Limb (tissue), 2 donors: ENCODE measurements around the gene EMP2.
"Not testable (repeated sequence)": the region's sequence is repeated elsewhere in the genome, so short reads cannot be mapped to it uniquely, and the experiment has no call there.

Experiments
- DNase-seq, 2 donors: peaks; one replicate each; pipeline ENCODE4 v3.0.0-alpha.2; 2016; ENCODE audit errors: extremely low spot score in 2 of 2

The EMP2 gene

DNA sequence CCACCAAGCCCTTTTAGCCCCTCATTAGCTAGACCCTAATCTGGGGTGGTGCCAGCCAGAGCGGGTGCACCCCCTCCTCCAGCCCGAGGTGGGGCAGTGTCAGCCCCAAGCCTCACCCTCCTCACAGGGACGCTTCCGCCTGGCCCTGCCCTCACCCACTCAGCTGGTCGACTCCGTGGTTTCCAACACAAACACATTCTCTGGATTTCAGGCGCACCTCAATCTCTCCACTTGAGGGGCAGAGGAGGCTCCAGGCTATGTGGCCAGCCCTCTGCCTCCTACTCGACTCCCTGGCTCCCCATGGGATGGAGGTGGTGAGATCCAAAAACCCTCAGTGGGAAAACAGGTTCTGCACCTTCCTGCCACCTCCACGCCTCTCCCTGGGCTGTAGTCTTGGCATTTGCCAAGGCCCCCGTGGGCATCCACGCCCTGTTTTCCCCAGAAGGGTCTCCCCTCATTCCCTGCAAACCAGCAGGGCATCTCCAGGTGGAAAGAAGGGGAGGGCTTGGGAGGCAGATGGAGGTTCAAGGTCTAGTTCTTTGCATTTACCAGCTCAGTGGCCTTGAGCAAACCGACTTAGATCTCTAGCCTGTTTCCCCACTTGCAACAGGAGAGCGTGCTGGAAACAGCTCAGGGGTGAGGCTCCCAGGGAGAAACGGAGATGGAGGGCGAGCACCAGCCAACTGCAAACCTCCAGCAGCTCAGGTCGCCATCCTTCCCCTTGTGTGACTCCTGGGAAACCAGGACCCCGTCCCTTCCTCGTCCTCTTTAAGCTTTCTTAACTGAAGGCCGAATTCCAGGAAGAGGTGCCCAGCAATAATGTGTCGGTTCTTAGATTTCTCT, 1.7 kb downstream of the EMP2 start:
- peak in 1 of 2 donors; percentile 36 for DNase-seq

DNA sequence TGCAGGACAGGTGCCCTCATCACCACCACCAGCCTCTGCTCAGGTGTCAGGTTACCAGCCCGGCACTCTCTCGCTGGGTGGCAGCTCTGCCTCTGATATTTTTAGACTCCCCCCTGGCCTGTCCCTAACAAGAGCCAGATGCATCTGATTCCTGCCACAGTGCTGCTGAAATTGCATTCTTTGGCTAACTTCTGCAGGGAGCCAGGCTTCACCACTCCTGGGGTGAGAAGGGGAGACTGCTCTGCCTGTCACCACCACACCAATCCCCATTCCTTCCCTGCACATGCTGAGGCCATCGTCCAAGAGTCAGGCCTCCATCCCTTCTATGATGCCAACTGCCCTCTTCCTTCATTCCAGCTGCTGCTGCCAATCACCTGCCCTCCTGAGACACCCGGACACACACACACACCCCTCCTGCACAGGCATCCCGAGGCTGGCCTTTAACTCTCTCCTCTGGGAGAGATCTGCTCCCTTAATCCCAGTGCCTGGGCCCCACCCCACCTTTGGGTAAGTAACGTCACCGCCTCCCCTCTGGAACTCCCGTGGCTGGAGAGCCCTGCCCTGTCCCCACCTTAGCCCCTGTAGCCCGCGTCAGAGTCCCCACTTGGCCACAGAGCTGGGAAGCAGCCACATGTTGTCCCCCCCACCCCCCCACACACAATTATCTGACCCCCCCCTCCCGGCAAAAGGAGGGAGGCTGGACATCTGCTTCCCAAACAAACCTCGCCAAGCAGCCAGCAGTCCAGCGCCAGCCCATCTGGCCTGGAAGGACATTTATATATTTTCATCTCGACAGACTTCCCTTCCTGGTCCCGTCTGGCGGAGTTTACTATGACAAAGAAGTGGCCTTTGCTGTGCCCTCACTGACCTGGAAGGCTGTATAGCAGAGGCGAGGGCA, 2.8 kb downstream of the EMP2 start:
- DNase-seq: peak in 1 of 2 donors; percentile 53

DNA sequence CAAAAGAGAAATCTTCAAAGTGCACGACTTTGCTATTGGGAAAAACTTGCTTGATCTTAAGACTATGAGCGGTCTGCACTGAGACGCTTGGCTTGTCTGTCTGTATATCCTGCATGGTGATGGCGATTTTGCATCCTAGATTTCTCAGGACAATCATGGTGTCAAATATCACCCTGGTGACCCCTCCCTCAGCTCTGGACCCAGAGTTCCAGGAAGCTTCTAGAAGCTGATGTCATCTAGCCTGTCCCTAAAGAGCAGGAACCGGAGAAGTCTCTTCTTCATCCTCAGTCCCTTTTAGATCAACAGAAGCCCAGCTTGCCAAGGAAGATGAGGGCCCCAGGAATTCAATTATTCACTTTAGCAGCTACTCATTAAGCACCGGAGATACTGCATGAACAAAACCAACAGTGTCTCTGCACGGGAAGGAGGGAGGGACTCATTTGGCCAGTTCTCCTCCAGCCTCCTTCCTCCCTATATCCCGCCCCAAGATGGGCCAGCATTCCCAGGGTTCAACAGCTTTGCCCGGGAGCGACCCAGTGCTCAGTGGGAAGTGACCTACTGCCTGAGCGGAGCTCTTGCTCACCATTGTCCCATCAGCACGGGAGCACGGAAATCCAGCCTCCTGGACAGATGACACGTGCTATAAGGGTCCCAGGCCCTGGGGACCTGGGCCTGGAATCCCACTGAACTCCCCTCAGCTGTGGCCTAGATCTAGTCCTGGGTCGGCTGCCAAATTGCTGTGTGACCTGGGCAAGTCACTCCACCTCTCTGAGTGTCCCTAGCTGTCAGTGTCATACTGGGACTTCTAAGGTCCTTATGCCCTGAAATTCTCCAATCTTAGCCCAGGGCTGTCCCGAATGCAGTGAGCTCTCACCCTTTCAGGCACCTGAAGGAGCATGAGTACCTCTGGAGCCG, 3.8 kb downstream of the EMP2 start:
- DNase-seq: no peak

DNA sequence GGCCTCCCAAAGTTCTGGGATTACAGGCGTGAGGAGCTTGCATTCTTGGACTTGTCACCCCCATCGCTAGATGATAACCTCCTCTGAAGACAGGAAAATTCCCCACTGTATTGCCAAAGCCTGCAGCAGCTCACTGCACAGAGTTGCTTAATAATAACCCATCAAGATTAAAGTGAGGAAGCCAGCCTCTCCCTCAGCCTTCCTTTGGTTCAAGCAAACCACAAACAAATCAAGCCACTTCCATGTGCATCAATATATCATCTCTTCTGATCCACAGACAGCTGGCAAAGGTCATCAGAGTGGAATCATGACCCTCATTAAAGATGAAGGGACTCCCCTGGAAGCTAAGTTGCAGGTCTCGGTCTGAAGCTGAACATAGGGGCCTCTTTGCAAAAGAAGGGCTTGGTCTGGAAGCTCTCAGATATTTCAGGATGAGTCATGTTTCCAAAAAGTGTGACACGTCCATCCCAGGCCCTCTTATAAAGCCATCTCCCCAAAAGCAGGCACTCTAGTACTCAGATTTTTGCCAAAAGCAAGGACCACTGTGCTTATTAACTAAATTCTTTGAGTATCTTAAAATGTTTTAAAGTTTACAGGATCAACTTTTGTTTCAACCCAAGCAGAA, 4.8 kb downstream of the EMP2 start:
- no peak for DNase-seq

DNA sequence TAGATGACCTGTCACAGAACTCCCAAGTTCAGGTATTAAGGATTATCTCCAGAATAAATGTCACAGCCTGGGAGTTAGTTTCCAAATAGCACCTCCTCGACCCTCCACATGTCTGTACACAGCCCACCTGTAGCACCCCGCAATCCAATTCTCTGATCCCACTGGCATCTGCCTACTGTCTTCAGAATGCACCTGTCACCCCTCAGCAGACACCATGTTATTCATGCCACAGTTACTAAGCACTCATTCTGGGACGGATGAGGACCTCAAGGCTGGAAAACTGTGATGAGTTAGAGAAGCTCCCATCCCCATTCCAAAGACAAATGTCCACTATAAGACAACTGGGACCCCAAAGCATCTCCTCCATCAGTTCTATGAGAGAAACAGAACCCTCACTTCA, 7.8 kb downstream of the EMP2 start:
- no peak for DNase-seq

DNA sequence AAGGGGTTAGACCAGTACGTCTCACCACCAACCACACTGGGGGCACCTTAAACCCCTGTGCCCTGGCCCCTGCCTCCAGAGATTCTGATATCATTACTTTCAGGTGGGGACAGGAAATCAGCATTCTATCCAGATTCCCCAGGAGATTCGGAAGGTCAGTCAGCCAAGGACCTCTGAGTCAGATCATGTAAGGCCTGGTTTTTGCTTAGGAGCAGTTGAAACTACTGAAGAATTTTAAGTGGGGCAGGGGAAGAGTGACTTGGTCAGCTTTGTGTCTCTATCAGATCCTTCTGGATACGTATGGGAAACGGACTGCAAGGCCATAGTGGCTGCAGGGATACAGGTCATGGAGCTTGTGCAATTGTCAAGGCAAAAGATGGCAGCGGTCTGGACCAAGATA, 9.0 kb downstream of the EMP2 start:
- no peak for DNase-seq

DNA sequence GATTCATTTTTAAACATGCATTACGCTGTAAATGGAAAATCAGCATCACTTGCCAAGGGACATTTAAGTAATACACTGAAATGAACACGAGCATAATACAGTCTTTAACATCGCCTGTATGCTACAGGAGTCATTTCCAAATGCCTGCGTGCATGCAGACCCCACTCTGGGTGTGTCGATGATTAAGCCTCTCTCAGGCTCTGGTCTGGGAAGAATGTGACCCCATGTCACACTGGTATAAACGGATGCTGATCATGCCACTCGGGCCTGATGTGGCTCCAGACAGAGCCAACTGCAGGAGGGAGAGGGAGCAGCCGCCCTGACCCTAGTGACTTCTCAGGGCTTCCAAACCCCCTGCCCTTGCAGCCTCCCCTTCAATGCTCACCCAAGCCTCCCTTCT, 10.8 kb downstream of the EMP2 start:
- DNase-seq: no peak

DNA sequence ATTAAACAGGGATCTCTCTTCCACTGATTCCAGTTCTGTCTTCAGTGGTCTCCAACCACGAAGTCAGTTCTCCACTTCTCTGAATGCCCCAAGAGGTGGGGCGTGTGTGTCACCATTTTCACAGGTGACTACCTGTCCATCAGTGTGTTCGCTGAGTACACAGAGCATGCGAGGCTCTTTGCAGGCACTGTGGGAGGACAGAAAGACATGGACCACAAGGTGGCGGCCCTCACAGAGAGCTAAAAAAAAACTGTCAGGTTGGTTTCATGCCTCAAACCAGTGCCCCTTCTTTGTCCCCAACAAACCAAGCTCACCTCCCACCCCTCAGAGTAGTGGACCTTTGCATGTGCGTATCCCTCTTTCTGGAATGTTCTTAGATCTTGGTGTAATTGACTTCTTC, 13.8 kb downstream of the EMP2 start:
- DNase-seq: no peak

DNA sequence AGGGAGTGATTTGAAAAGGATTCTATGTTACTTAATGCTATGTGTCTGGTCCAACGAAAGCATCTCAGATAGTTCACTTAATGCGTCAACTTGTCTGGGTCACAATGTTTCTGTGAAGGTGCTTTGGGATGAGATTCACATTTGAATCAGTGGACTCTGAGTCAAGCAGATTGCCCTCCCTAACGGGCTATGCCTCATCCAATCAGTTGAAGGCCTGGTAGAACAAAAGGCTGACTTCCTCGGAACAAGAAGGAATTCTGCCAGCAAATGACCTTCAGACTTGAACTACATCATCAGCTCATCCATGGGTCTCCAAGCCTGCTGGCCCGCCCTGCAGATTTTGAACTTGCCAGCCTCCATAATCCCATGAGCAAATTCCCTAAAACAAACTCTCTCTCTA, 15.2 kb downstream of the EMP2 start:
- DNase-seq: no peak

DNA sequence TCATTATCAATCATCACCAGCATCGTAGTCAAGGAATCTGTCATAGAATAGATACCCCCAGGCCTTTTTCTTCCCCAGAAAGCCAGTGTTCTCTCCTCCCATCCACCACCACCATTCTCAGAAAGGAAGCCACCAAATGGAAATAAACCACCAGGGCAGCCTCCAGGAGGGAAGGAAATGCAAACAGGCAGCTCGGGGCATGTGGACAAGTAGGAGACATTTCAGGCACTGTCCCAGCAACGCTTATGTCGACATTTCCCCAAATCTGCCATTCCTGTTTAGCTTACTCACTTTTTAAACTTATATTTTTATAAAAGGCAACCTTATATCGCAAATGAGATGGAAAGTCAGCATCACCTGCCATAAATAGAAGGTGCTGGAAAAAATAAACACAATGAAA, 15.8 kb downstream of the EMP2 start:
- no peak for DNase-seq

DNA sequence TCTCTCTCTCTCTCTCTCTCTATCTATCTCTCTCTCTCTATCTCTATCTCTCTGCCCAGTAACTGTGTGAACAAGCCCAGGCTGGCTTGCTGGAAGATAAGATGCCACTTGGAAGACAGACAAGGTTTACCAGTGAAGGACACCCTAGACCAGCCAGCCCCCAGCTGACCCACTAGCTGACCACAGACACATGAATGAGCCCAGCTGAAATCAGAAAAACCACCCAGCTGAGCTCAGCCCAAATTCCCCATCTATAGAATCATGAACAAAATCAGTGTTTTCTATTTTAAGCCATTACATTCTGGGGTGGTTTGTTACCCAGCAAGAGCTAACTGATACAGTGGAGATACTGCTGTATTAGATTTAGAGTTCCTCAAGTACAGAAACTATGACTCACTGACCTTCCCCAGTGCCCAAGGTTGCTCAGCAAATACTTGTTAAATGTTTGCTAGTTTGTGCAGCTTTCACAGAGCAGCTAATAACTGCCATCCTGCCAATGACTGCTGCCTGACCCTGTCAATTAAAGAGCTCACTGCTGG, 18.0 kb downstream of the EMP2 start:
- no peak for DNase-seq

DNA sequence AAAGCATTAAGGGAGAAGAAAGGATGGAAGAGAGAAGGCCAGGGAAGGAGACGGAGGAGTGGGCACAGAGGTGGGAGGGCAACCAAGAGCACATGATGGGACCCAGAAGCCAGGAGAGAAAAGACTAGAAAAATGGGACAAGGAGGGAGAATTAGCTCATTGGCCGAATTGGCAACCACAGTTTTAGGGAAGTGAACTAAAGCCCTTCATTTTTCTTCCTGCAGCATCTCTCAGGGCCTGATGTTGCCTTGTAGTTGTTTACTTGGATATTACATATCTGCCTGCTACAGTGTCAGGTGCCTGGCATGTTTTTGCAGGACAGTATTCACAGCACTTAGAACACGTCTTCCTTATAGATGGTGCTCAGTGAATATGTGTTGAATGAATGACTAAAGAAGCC, 19.0 kb downstream of the EMP2 start:
- no peak for DNase-seq

DNA sequence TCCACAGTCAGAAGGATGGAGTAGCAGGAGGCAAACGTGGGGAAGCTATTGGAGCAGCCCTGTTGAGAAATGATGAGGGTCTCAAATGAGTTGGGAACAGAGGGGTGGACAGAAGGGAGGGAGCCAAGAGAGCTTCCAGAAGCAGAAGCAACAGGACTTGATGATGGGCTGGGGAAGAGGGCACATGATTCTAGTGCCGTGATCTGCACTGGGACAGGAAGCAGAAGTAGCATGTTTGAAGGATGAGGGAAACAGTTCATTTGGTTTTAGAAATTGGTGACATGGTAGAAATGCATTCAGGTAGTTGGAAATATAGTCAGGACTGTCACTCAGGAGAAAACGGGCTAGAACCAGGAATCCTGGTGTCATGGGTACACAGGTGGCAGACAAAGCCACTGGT, 19.4 kb downstream of the EMP2 start:
- no peak for DNase-seq

DNA sequence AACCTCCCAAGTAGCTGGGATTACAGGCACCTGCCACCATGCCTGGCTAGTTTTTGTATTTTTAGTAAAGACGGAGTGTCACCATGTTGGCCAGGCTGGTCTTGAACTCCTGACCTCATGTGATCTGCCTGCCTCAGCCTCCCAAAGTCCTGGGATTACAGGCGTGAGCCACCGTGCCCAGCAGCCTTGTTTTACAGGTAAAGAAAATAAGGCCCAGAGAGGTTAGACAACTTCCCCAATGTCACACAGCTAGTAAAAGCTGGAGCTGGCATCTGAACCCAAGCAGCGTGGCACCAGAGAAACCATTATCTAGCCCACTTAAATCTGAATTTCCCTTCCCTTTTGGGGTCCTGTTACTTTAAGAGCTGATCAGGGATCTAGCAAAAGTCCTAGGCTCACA, 20.6 kb downstream of the EMP2 start:
- not testable (repeated sequence) for DNase-seq

DNA sequence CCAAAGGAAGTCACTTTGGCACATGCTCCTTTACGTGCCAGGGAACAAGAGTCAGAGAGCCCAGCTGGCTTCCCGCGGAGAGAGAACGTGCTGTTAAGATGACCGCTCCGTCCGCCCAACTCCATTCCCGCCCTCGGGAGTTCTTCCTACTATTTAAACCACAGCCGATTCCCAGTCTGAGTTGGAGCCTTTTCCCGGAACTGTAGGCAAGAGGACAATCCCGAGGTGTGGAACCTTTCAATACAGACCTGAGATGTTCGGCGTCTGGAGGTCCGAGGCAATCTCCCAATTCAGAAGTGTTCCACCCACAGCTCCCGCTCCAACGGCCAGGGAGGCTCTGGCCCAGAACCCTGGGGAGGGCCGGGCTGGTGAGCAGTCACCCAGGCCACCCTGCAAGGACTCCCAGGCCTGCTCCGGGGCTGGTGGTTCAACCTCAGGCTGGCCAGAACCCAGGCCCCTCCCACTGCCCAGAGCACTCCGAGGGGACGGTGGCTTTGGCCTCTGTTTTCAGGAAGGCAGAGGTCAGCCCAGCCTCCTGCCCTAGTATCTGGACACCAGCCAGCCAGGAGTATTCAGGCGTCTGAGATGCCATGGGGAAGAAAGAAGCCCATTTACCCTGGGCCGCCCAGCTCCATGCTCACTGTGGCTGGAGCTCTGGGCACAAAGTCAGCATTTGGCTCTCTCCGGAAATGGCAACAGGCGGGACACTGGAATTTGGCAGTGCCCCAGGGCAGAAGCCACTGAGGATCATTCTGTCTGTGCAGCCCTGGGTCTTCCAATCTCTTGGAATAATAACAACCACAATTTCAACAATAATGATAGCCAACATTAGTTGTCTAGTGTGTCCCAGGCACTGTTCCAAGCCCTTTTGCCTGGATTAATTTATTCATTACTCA, 21.4 kb downstream of the EMP2 start:
- DNase-seq: peak in 1 of 2 donors; percentile 38

DNA sequence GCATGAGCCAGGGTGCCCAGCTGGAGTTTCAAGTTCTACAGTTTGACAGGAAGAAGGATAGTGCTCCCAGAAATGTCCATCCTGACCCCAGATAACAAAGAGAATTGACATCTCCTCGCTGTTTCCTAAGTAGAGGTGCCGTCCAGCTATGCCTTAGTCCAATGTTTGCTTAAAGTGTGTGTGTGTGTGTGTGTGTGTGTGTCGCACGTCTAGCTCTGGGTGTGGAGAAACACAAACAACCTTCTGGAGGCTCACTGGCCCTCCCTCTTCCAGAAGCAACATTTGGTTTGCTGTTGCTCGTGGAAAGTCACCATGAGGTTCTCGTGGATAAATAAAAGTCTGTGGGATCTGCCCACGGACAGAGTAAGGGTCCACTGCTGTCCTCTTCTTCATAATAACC, 22.1 kb downstream of the EMP2 start:
- DNase-seq: no peak

DNA sequence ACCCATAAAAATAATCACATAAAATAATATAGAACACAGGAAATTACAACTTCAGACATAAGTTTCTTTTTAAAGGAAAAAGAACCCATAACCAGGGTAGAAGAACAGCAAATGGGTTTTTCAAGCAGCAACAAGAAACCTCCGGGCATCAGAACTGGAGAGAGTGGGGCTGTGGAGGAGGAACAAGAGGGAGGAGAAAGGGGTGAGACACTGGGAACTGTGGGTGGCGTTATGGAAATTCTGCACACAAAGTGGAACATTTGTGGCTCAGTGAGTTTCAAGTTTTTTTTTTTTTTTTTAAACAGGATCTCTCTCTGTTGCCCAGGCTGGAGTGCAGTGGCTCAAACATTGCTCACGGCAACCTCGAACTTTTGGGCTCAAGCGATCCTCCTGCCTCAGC, 22.6 kb downstream of the EMP2 start:
- no peak for DNase-seq

DNA sequence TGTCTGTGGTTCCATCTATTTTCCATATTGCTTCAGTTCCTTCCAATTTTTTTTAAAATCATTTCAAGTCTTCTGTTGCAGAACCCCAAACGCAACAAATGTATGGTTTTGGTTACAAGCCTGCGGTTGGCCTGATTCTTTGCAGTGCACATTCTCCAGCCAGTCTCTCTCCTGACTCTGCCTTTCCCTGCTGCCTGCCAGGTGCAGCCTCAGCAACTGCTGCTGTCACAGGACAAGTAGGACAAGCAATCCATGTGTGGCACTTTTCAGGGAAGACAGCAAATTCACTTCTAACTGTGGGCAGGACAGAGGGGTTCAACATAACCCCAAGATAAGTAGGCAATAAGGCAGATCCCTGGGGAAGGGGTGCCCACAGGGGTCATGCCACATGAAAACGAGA, 24.2 kb downstream of the EMP2 start:
- DNase-seq: no peak

DNA sequence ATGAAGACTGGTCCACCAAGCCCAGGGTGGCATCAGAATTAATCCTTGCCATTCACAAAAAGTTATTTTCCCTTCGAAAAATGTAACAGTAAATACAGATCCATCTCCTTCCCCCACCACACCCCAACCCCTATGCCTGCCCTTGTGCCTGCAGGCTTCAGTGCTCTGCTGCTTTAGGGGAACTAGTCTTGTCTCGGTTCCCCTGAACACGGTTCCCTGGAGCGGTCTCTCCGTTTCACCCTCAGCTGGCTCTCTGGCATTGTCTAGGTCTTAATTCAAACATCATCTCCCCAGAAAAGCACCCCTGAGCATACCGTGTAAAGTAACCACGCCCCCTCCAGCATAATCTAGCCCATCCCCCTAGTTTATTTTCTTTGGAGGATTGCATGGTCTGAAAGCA, 25.8 kb downstream of the EMP2 start:
- no peak for DNase-seq

DNA sequence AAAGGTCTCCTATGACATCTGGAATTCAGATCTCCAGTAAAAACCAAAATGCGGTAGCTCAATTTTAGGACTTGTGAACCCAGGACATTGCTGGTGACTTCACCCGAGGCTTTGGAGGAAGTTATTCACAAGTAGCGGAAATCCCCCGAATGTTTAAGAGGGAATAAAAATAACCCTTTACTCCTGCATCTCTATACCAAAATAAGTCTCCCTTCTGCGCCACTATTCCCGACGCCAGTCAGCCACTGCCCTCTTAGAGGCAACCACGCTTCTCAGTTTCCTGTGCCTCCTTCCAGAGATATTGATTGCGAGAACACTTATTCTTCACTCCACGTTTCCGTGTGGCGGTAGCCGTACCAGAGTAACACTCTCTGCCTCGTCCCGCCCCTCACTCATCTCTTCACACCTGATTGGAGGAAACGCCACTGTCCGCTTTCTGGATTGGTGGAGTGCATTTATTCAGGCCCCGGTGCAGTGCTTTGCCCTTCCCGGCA, 27.4 kb downstream of the EMP2 start:
- DNase-seq: no peak
